Activated B cell treated with CpG ODN at 0.5 μM for 24 hours (primary cell): ENCODE results near the gene VPS45. TPM values are rescaled to one million over a fixed set of nuclear protein-coding genes. Genes with fewer than 3 reads are reported as not detected.

Experiments used
- ATAC-seq: fragments of 200-7000 bp; cut with Tn5 transposase; one replicate; pipeline ENCODE4 v1.10.0; 2021; ENCODE audit warnings: low read depth, mild to moderate bottlenecking, moderate library complexity
- CTCF ChIA-PET: fragments of 350-600 bp; sonication (Branson Sonifier 250); formaldehyde crosslinking; loops from one replicate; lab custom pipeline; 2021; ENCODE audit warnings: antibody characterized with exemption; lab: Charles Lee
- POLR2A ChIA-PET: fragments of 350-600 bp; sonication (Branson Sonifier 250); formaldehyde crosslinking; loops from one replicate; lab custom pipeline; 2021; ENCODE audit warnings: antibody characterized with exemption; lab: Charles Lee
- DNase-seq: peaks from one replicate; pipeline ENCODE4 v3.0.0; 2022
- H3K27ac Mint-ChIP-seq: one replicate; pipeline ENCODE4 v1.8.0; 2020; ENCODE audit warnings: mixed read lengths
- H3K27me3 Mint-ChIP-seq: one replicate; pipeline ENCODE4 v1.8.0; 2021; ENCODE audit warnings: mixed read lengths
- H3K36me3 Mint-ChIP-seq: one replicate; pipeline ENCODE4 v1.8.0; 2021; ENCODE audit warnings: low read depth, mixed read lengths
- H3K4me1 Mint-ChIP-seq: one replicate; pipeline ENCODE4 v1.8.0; 2021; ENCODE audit warnings: mixed read lengths
- H3K4me3 Mint-ChIP-seq: one replicate; pipeline ENCODE4 v1.8.0; 2020; ENCODE audit warnings: mild to moderate bottlenecking, mixed read lengths
- H3K9me3 Mint-ChIP-seq: one replicate; pipeline ENCODE4 v1.8.0; 2020; ENCODE audit warnings: mixed read lengths
- intact Hi-C: fragments of 100-400 bp; cut with micrococcal nuclease; formaldehyde crosslinking; loops from one replicate; pipeline ENCODE4 v1.15.1; 2024
- total RNA-seq: library from RNA; stranded (reverse); gene quantifications from 2 replicates; pipeline ENCODE4 v1.2.3, GENCODE V29; 2022
- TF ChIP-seq, protein P1 (sequence below): fragments of 200-600 bp; IDR thresholded peaks from one replicate; pipeline ENCODE4 v1.8.0; 2022; ENCODE audit warnings: antibody characterized with exemption, mild to moderate bottlenecking

VPS45 gene
- total RNA-seq, 1 donor from 2014 or later = 46.0 TPM

DNA sequence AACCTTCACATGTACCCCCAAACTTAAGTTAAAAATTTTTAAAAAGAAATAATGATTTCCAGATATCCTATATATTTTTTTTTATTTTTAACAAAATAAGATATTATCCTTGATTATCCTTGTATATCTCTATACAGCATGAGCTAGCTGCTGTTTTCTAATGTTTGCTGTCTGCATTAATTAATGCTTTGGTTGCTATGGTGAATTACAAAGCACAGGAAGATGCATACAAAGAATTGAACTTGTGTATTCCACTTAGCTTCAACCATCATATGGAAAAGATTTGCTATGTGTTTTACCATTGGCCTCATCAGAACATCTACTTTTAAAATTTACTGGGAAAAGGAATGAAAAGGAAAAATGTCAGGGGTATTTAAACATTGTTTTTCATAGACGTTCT, 35.4 kb downstream of the VPS45 start:
- ATAC-seq = no peak

DNA sequence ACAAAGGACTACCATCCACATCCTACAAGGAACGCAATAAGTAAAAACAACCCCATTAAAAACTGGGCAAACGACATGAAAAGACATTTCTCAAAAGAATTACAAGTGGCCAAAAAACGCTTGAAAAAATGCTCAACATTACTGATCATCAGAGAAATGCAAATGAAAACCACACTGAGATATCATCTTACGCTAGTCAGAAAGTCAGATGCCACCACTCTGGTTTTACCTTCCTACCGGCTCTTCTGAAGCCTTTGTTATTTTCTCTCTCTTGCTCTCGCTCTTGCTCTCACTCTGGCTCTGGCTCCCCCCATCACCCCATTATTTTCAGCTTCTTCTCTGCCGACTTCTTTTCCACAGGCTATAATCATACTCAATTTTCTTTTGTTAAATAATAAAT, 38.8 kb downstream of the VPS45 start:
- ChIA-PET CTCF (interaction anchor here (0.9 kb wide), 1 partner anchor 56 kb away, joined by 3 read pairs; no protein-coding TSS in a partner anchor), POLR2A (no interaction called here)
- TF ChIP-seq, protein P1, sequence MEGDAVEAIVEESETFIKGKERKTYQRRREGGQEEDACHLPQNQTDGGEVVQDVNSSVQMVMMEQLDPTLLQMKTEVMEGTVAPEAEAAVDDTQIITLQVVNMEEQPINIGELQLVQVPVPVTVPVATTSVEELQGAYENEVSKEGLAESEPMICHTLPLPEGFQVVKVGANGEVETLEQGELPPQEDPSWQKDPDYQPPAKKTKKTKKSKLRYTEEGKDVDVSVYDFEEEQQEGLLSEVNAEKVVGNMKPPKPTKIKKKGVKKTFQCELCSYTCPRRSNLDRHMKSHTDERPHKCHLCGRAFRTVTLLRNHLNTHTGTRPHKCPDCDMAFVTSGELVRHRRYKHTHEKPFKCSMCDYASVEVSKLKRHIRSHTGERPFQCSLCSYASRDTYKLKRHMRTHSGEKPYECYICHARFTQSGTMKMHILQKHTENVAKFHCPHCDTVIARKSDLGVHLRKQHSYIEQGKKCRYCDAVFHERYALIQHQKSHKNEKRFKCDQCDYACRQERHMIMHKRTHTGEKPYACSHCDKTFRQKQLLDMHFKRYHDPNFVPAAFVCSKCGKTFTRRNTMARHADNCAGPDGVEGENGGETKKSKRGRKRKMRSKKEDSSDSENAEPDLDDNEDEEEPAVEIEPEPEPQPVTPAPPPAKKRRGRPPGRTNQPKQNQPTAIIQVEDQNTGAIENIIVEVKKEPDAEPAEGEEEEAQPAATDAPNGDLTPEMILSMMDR = no peak
- H3K4me1 Mint-ChIP-seq = peaks cover 30% of the 10 kb centered on the region
- peaks cover 4% of the 10 kb centered on the region for H3K9me3 Mint-ChIP-seq
- no peak overlapping the region for H3K27ac Mint-ChIP-seq
- no peak for ATAC-seq
- no peak for DNase-seq
- no peak overlapping the region for H3K4me3 Mint-ChIP-seq
- no peaks in the 10 kb centered on the region for H3K27me3 Mint-ChIP-seq
- H3K36me3 Mint-ChIP-seq = peaks cover 16% of the 10 kb centered on the region
- intact Hi-C loops = no loop called here

More for the DNA sequence above, 35.4 kb downstream of the VPS45 start:
- CTCF ChIA-PET = no interaction called here
- Mint-ChIP-seq H3K4me1 (peaks cover 8% of the 10 kb centered on the region), H3K4me3 (no peak overlapping the region), H3K9me3 (peaks cover 4% of the 10 kb centered on the region), H3K36me3 (peaks cover 14% of the 10 kb centered on the region), H3K27ac (no peak overlapping the region), H3K27me3 (no peaks in the 10 kb centered on the region)
- intact Hi-C loops = no loop called here
- POLR2A ChIA-PET = interaction anchor here (1.0 kb wide), 1 partner anchor 24 kb away, joined by 3 read pairs; no protein-coding TSS in a partner anchor
- no peak for DNase-seq
- TF ChIP-seq, protein P1 = no peak

DNA sequence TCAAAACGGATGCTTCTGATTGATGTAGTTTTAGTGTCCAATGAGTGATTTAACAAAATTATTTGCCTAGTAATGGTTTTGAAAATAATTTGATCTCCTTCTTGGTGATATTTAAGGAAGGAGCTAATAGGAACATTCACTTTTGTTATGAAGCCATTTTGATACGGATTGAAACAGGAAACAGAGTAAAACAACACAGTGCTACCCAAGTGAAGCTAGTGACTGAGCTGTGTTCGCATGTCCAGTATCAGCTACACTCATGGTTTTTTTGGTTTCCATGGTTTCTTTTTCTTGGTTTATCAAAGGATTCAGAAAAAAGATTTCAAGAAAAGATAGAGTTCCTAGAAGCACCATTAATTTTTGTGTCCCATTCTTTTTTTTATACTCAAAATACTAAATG, 42.0 kb downstream of the VPS45 start:
- H3K27me3 Mint-ChIP-seq = no peaks in the 10 kb centered on the region
- ATAC-seq (peak; percentile 62), DNase-seq (no peak)
- H3K4me1 Mint-ChIP-seq = peaks cover 29% of the 10 kb centered on the region
- CTCF ChIA-PET = no interaction called here
- H3K27ac Mint-ChIP-seq = peak overlapping the region; percentile 73
- POLR2A ChIA-PET = interaction anchor here (0.6 to 1.8 kb wide), 8 partner anchors 18 to 223 kb away, joined by 3 to 5 read pairs (median 4); partner anchors contain the start of gene VPS45
- TF ChIP-seq, protein P1 = no peak
- peak overlapping the region; percentile 46 for H3K4me3 Mint-ChIP-seq
- intact Hi-C loops = no loop called here
- H3K9me3 Mint-ChIP-seq = peaks cover 4% of the 10 kb centered on the region
- peaks cover 31% of the 10 kb centered on the region for H3K36me3 Mint-ChIP-seq

DNA sequence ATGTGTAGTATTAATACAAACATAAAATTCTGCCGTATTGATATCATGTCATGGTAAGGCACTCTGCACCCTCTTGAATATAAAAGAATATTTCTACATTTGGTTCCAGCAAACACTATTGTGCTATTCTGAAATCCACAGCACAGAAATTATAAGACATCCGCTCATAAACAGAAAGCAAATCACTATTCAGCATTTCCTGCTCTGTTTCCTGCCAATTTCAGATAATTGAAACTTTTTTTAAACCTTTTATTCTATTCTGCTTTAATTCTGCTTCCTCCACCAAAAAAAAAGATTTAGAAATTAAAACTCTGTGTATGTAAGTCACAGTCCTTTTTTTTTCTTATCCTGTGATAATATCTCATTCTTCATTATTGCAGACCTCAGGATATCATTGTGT, 42.5 kb downstream of the VPS45 start:
- ATAC-seq (no peak), DNase-seq (no peak)
- Mint-ChIP-seq H3K4me3 (peak overlapping the region; percentile 46), H3K36me3 (peaks cover 31% of the 10 kb centered on the region), H3K4me1 (peaks cover 29% of the 10 kb centered on the region), H3K9me3 (peaks cover 4% of the 10 kb centered on the region), H3K27ac (peak overlapping the region; percentile 73), H3K27me3 (no peaks in the 10 kb centered on the region)
- TF ChIP-seq, protein P1 = no peak
- POLR2A ChIA-PET = interaction anchor here (0.6 to 1.8 kb wide), 12 partner anchors 17 to 223 kb away, joined by 3 to 10 read pairs (median 4); partner anchors contain the start of genes PLEKHO1 and VPS45
- CTCF ChIA-PET = no interaction called here
- intact Hi-C loops = no loop called here

DNA sequence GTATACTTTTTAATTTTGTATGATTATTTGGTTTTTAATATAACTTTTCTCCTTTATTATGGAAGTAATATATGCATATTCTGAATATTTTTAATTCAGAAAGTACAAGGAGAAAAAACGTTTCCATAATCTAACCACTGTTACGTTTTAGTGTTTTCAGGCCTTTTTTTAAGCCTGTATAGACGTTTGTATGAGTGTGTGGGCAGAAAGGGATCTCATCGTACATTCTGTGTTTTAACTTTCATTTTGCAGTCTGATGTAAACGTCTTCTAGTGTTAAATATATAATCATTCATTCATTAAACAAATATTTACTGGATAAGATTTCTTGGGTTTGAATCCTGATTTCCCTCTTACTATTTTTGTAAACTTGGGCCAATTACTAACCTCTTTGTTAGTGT, 44.1 kb downstream of the VPS45 start:
- Mint-ChIP-seq H3K4me1 (peaks cover 29% of the 10 kb centered on the region), H3K9me3 (peaks cover 6% of the 10 kb centered on the region), H3K4me3 (no peak overlapping the region), H3K27me3 (no peaks in the 10 kb centered on the region), H3K27ac (no peak overlapping the region), H3K36me3 (peaks cover 35% of the 10 kb centered on the region)
- no peak for DNase-seq
- POLR2A ChIA-PET = interaction anchor here (1.3 kb wide), 1 partner anchor 40 kb away, joined by 5 read pairs; no protein-coding TSS in a partner anchor
- TF ChIP-seq, protein P1 = no peak
- no peak for ATAC-seq
- CTCF ChIA-PET = no interaction called here
- intact Hi-C loops = no loop called here
